PC-9 (cell line): ENCODE measurements around the gene RNF225. TPM values are rescaled to one million over a fixed set of nuclear protein-coding genes. Genes with fewer than 3 reads are reported as not detected.
A peak's percentile ranks its signal among the peaks of the same experiment; 100 is the strongest.
"Not testable (repeated sequence)": the region's sequence is repeated elsewhere in the genome, so short reads cannot be mapped to it uniquely, and the experiment has no call there.

ENCODE experiments used
- BruUV-seq: library from RNA; stranded (reverse); fragments of 400-500 nt; replicated peaks from 2 replicates; lab custom pipeline; 2021; lab: Mats Ljungman, UMichigan
- CTCF ChIA-PET: fragments of 300-600 bp; sonication (Branson Sonifier 250); formaldehyde crosslinking; loops from one replicate; lab custom pipeline; 2022; ENCODE audit warnings: antibody characterized with exemption; lab: Charles Lee
- POLR2A ChIA-PET: fragments of 300-600 bp; sonication (Branson Sonifier 250); formaldehyde crosslinking; loops from one replicate; lab custom pipeline; 2022; ENCODE audit warnings: antibody characterized with exemption; ENCODE audit not compliant: unreplicated experiment; lab: Charles Lee
- DNase-seq, 2 experiments: peaks; one replicate each; pipeline versions ENCODE4 v3.0.0 to v3.0.0-alpha.2; 2015 to 2022; ENCODE audit warnings: mixed read lengths in 1 of 2
- H2AFZ ChIP-seq: fragments of 200-600 bp; sonication (generic); 2 replicates; pipeline ENCODE4 v1.8.1; 2017; ENCODE audit warnings: antibody characterized with exemption
- H3F3A ChIP-seq: fragments of 200-600 bp; sonication (generic); 2 replicates; pipeline ENCODE4 v1.8.1; 2017; ENCODE audit warnings: antibody characterized with exemption, mild to moderate bottlenecking, low read depth; ENCODE audit not compliant: insufficient read depth
- H3K27ac ChIP-seq: fragments of 200-600 bp; sonication (generic); 2 replicates; pipeline ENCODE4 v1.6.1; 2016; ENCODE audit warnings: mixed run types
- H3K27me3 ChIP-seq: fragments of 200-600 bp; sonication (generic); 2 replicates; pipeline ENCODE4 v1.6.1; 2016; ENCODE audit warnings: low read depth, mixed run types; ENCODE audit not compliant: insufficient read depth
- H3K36me3 ChIP-seq: fragments of 200-600 bp; sonication (generic); 2 replicates; pipeline ENCODE4 v1.6.1; 2016; ENCODE audit warnings: low read depth, mixed run types
- H3K4me1 ChIP-seq: fragments of 200-600 bp; sonication (generic); replicated peaks from 2 replicates; pipeline ENCODE4 v1.6.1; 2016; ENCODE audit warnings: mixed run types; ENCODE audit not compliant: insufficient read depth
- H3K4me2 ChIP-seq: fragments of 200-600 bp; sonication (generic); 2 replicates; pipeline ENCODE4 v1.6.1; 2017; ENCODE audit warnings: mixed run types
- H3K4me3 ChIP-seq: fragments of 200-600 bp; sonication (generic); 2 replicates; pipeline ENCODE4 v1.6.1; 2016; ENCODE audit warnings: mixed run types
- H3K79me2 ChIP-seq: fragments of 200-600 bp; sonication (generic); 2 replicates; pipeline ENCODE4 v1.6.1; 2017; ENCODE audit warnings: low read depth, mixed run types
- H3K9me2 ChIP-seq: fragments of 200-600 bp; sonication (generic); 2 replicates; pipeline ENCODE4 v1.8.1; 2017; ENCODE audit warnings: mild to moderate bottlenecking; ENCODE audit not compliant: insufficient read depth
- H3K9me3 ChIP-seq: fragments of 200-600 bp; sonication (generic); 2 replicates; pipeline ENCODE4 v1.8.1; 2016; ENCODE audit warnings: low read depth; ENCODE audit not compliant: insufficient read depth
- H4K20me1 ChIP-seq: fragments of 200-600 bp; sonication (generic); 2 replicates; pipeline ENCODE4 v1.8.1; 2017; ENCODE audit not compliant: insufficient read depth
- EZH2 ChIP-seq: fragments of 200-600 bp; sonication (generic); IDR thresholded peaks from 2 replicates; pipeline ENCODE4 v1.8.0; 2017; ENCODE audit warnings: antibody characterized with exemption, low read depth
- intact Hi-C: fragments of 100-400 bp; cut with micrococcal nuclease; formaldehyde crosslinking; loops from one replicate; pipeline ENCODE4 v1.10.0; 2022; ENCODE audit not compliant: unreplicated experiment
- total RNA-seq: library from RNA; stranded (reverse); gene quantifications from 2 replicates; pipeline ENCODE4 v1.2.3, GENCODE V29; 2021
- TF ChIP-seq, protein P1 (sequence below): fragments of 200-600 bp; sonication (generic); conservative IDR thresholded peaks from 2 replicates; pipeline ENCODE4 v1.6.1; 2017; ENCODE audit warnings: mixed run types, antibody characterized with exemption, mild to moderate bottlenecking, moderate library complexity

Gene RNF225
- total RNA-seq, 1 experiment from 2014 or later: 0.61 TPM

DNA sequence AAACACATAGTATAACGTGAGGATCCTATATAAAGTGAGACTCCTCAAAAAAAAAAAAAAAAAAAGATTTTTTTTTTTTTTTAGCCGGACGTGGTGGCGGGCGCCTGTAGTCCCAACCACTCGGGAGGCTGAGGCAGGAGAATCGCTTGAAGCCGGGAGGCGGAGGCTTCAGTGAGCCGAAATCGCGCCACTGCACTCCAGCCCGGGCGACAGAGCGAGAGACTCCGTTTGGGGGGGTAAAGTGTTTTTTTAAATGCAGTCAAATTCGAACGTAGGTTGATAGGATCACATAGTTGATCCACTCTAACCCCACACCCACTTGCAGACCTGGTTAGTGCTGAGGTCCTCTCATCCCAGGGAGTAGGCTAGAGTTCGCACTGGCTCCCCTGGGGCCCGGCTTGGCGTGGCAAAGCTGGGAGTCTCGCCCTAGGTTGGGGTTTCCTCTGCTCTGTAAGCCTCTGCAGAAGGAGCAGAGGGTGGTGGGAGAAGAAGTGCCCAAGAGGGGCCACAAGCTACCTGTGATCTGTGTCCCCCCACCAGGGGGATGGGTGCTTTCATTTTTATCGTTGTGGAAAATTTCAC, 6.5 kb downstream of the RNF225 start:
- CTCF ChIA-PET: no interaction called here
- Histone ChIP-seq H4K20me1 (no peaks in the 10 kb centered on the region), H3K36me3 (no peaks in the 10 kb centered on the region), H3K9me2 (no peaks in the 10 kb centered on the region), H3F3A (peaks cover 3% of the 10 kb centered on the region; the same call in 1 of the 2 replicates), H3K27ac (no peak overlapping the region), H3K4me2 (peak overlapping the region; percentile 83), H3K4me3 (peak overlapping the region; percentile 72), H2AFZ (peak overlapping the region; percentile 80; the same call in 1 of the 2 replicates), H3K4me1 (peaks cover 6% of the 10 kb centered on the region), H3K9me3 (no peaks in the 10 kb centered on the region), H3K27me3 (no peaks in the 10 kb centered on the region), H3K79me2 (peaks cover 12% of the 10 kb centered on the region; the same call in 1 of the 2 replicates)
- TF ChIP-seq EZH2: no peak
- TF ChIP-seq, protein P1, sequence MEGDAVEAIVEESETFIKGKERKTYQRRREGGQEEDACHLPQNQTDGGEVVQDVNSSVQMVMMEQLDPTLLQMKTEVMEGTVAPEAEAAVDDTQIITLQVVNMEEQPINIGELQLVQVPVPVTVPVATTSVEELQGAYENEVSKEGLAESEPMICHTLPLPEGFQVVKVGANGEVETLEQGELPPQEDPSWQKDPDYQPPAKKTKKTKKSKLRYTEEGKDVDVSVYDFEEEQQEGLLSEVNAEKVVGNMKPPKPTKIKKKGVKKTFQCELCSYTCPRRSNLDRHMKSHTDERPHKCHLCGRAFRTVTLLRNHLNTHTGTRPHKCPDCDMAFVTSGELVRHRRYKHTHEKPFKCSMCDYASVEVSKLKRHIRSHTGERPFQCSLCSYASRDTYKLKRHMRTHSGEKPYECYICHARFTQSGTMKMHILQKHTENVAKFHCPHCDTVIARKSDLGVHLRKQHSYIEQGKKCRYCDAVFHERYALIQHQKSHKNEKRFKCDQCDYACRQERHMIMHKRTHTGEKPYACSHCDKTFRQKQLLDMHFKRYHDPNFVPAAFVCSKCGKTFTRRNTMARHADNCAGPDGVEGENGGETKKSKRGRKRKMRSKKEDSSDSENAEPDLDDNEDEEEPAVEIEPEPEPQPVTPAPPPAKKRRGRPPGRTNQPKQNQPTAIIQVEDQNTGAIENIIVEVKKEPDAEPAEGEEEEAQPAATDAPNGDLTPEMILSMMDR: no peak
- POLR2A ChIA-PET: interaction anchor here (0.6 kb wide), 1 partner anchor 53 kb away, joined by 12 read pairs; no protein-coding TSS in a partner anchor
- no TSS peak for BruUV-seq
- intact Hi-C loops: loop anchor here (1.0 to 2.0 kb wide), 2 partner anchors 21 to 117 kb away; partner anchors contain the start of genes ZBTB45 and ZNF837
- no peak for DNase-seq

DNA sequence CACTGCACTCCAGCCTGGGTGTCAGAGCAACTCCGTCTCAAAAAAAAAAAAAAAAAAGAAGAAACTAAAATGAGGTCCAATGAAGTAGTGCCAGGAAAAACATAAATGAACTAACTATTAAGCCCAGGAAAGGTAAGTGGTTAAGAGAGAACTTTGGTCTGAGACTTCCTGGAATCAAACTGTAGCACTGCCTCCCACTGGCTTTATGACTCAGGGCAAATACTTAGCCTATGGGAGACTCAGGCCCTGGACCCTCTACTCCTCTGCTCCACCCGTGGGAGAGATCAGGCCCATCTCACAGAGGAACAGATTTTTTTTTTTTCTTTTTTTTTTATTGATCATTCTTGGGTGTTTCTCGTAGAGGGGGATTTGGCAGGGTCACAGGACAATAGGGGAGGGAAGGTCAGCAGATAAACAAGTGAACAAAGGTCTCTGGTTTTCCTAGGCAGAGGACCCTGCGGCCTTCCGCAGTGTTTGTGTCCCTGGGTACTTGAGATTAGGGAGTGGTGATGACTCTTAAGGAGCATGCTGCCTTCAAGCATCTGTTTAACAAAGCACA, 8.5 kb downstream of the RNF225 start:
- H3K4me3 ChIP-seq, H3K27me3 ChIP-seq, H3K4me2 ChIP-seq, H3K9me3 ChIP-seq, H4K20me1 ChIP-seq, intact Hi-C loops, H3K27ac ChIP-seq, H3F3A ChIP-seq, H3K36me3 ChIP-seq, H2AFZ ChIP-seq, BruUV-seq, CTCF ChIA-PET, H3K9me2 ChIP-seq, DNase-seq, POLR2A ChIA-PET: not testable (repeated sequence)
- Histone ChIP-seq H3K4me1 (peaks cover 11% of the 10 kb centered on the region), H3K79me2 (peaks cover 23% of the 10 kb centered on the region; the same call in 1 of the 2 replicates)

DNA sequence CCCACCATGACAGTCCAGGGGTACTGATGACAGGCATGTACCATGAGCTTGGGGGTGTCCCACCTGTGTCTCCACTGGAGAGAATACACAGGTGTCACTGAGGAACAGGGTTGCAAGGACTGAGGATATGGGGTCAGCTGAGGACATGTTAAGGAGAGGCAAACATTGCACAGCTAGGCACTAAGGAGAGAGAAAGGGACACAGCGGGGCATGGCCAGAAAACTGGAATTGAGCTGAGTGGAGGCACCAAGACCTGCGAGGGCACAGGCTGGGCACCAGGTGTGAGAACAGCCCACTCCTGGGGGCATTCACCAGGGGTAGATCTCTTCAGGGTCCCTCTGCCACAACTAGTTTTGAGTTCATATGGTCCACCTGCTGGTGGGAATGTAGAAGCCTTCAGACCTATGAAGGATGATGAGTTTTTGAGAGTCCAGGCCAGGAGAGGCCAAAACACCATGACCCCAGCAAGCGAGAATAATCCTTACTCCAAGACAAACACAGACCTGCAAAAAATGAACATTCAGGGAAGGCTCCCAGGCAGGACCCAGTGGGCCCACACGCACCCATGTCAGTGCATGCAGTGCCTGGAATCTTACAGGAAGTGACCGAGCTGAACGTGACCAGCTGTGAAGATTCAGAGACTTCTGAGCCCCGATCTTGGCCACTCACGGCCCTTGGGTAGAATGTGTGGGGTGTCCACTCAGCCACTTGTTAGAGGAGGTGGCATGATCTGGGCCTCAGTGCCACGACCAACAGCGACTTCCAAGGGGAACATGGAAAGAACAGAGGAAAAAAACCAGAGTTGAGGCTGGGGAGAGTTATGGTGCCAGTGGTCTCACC, 11.6 kb downstream of the RNF225 start:
- Histone ChIP-seq H2AFZ (no peak overlapping the region), H3K27ac (no peak overlapping the region), H4K20me1 (no peaks in the 10 kb centered on the region), H3F3A (peaks cover 3% of the 10 kb centered on the region; the same call in 1 of the 2 replicates), H3K4me2 (peak overlapping the region; percentile 86), H3K9me3 (no peaks in the 10 kb centered on the region), H3K79me2 (peaks cover 25% of the 10 kb centered on the region; the same call in 1 of the 2 replicates), H3K9me2 (no peaks in the 10 kb centered on the region), H3K36me3 (no peaks in the 10 kb centered on the region), H3K4me1 (peaks cover 12% of the 10 kb centered on the region), H3K4me3 (peak overlapping the region; percentile 73), H3K27me3 (no peaks in the 10 kb centered on the region)
- ChIA-PET CTCF (no interaction called here), POLR2A (interaction anchor here (0.6 kb wide), 1 partner anchor 70 kb away, joined by 3 read pairs; no protein-coding TSS in a partner anchor)
- no TSS peak for BruUV-seq
- TF ChIP-seq EZH2: no peak
- TF ChIP-seq, protein P1: peak; percentile 54
- DNase-seq: no peak
- intact Hi-C loops: loop anchor here (5.0 kb wide), 1 partner anchor 45 kb away; the partner anchor contains the start of gene ZNF497
